Adipose tissue (tissue), 3 donors: ENCODE measurements around the gene SLC22A1. TPM values are rescaled to one million over a fixed set of nuclear protein-coding genes. Genes with fewer than 3 reads are reported as not detected.

Source experiments
- H3K27ac ChIP-seq: one replicate; pipeline ENCODE4 v1.5.1; 2013; ENCODE audit warnings: low read depth, low read length
- WGBS, 3 donors: extraction: QIAGEN DNeasy Blood & Tissue Kit; methylation state at CpG; one replicate each; pipeline ENCODE4 v1.1.7; 2013; 5-methylcytosine and 5-hydroxymethylcytosine counted together
- polyA plus RNA-seq, 3 donors: library from polyadenylated mRNA; stranded (reverse); fragments of 200-250 nt; gene quantifications; one replicate each; pipeline ENCODE4 v1.2.3, GENCODE V29; 2013
- donor health status: healthy with polysubstance abuse.
- donor health status: Bipolar disorder and iron deficiency.
- donor health status: healthy.

Gene SLC22A1
- polyA plus RNA-seq, 3 donors: 0.15 to 0.56 (median 0.55) TPM

DNA sequence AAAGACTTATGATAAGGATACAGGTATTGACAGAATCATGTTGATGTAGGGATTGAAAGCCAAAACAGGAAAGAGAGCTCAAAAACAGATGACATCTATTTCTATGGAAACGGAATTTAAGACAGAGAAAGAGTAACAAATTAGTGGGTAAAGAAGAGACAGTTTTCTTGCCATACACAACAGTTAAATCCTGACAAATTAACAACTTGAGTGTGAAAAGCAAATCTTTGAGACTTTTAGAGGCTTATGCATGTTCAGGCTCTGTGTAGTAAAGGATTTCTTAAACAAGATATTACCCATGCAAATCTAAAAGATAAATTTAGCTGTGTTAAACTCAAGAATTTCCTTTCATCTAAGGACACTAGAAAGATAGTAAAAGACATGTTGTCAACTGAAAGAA, 68.5 kb downstream of the SLC22A1 start:
- WGBS, 3 donors: 66 to 93% (median 72%) methylated on average over 1 of the region's 1 CpG
- no peak overlapping the region for H3K27ac ChIP-seq

DNA sequence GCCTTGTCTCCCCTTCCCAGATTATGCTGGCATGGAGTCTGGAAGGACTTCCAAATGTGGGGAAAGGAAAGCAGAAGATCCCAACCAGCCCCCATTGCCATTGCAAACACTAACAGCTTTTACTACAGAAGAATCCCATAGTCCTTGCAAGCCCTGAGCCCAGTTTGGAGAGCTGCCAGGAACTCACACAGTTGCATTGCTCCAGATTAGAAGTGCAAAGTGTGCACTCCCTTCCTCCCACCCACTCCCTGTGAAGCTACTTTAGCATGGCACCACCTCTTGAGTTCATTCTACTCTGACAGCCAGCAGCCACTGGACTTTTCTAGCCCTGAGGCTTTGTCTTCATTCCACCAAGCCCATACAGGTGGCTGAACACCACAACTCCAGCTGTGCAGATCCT, 69.4 kb downstream of the SLC22A1 start:
- H3K27ac ChIP-seq: no peak overlapping the region

DNA sequence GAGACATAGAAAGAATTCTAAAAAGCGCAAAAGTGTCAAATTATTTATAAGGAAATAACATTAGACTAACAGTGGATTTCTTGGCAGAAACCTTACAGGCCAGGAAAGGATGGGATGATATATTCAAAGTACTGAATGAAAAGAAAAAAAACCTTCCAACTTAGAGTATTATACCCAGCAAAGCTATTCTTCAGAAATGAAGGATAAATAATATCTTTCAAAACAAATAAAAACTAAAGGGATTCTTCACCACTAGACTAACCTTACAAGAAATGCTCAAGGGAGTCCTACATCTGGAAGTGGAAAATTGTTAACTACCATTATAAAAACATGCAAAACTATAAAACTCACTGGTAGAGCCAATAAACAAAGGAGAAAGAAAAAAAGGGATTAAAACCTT, 71.2 kb downstream of the SLC22A1 start:
- WGBS, 3 donors: 98 to 100% (median 100%) methylated on average over 1 of the region's 1 CpG
- H3K27ac ChIP-seq: no peak overlapping the region

DNA sequence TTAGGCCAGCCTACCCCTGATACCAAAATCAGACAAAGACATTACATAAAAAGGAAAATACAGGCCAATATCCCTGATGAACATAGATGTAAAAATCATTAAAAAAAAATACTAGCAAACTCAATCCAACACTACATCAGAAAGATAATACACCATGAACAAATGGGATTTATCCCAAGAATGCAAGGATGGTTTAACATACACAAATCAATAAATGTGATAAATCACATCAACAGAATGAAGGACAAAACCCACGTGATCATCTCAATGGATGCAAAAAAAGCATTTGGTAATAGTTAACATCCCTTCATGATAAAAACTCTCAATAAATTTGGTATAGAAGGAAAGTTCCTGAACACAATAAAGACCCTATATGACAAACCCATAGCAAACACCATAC, 73.2 kb downstream of the SLC22A1 start:
- WGBS, 3 donors: 63 to 76% (median 72%) methylated on average over 1 of the region's 1 CpG

DNA sequence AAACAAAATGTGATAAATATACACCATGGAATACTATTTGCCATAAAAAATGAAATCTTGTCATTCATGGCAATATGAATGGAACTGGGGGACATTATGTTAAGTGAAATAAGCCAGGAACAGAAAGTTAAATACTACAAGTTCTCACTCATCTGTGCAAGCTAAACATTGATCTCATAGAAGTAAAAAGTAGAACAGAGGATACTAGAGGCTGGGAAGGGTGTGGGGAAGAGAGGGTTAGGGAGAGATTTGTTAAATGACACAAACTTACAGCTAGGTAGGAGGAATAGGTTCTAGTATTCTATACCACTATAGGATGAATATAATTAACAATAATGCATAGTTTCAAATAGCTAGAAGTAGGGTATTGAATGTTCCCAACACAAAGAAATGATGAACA, 76.0 kb downstream of the SLC22A1 start:
- H3K27ac ChIP-seq: no peak overlapping the region

More for the DNA sequence above, 73.2 kb downstream of the SLC22A1 start:
- no peak overlapping the region for H3K27ac ChIP-seq

DNA sequence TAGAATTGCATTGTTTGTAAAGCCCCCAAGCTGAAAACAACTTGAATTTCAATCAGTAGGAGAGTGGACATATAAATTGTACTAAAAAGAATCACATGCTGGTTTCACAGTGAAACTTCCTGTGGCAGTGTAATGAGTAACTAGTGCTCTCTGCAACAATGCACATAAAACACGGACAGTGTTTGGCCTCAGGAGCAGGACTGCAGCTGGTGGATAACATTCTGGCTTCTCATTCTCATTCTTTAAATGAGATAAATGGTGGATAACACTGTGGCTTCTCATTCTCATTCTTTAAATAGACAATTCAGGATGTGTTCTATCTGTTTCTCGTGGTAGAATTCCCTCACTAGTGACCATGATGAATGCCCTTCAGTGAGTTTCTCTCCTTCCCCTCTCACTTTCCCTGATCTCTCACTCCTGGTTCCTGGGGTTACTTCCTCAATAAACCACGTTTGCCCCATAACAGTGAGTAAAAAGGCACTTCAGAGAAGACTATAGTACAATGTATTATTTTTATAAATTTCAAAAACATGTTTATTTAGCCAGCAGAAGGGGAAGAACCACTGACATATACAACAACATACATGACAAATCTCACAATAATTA, 77.1 kb downstream of the SLC22A1 start:
- H3K27ac ChIP-seq: no peak overlapping the region
- 9 to 19% (median 13%) methylated on average over 3 of the region's 3 CpGs for WGBS, 3 donors

DNA sequence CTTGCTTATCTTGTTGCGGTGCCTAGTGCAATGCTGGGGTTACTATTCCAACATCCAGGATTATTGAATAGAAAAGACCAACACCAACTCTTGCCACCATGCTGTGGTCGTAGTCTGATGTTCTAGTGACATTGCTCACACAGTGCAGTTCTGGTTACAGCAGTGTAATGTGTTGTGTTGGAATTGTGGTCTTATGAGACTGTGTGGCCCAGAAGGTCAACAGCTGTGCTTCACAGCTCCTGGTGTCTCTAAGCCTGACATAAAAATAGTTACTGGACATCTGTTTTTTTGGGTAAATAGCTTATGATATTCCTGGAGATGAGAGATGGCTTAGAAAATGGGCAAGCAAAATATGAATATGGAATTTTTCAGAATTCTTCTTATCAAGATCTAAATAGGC, 79.4 kb downstream of the SLC22A1 start:
- 80 to 93% (median 84%) methylated on average over 2 of the region's 2 CpGs for whole genome bisulfite sequencing, 3 donors
- no peak overlapping the region for H3K27ac ChIP-seq

DNA sequence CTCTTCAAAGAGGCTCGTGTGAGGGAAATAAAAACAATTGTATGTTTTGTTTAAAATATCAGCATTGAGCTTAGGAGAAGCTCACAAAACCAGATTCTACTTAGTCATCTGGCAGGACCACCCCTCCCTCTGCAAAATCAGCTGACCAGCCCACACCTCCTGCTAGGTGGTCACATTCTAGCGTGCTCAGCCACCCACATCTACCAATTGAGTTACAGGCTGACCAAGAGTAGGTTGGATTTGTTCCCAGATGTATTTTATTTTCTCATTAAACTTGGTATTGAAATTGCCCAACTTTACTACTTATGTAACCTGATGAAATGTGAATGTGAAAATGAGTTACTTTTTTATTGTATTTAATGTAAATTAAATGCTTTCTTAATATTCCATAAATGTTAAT, 80.8 kb downstream of the SLC22A1 start:
- 53 to 63% (median 56%) methylated on average over 2 of the region's 2 CpGs for WGBS, 3 donors
- H3K27ac ChIP-seq: no peak overlapping the region

DNA sequence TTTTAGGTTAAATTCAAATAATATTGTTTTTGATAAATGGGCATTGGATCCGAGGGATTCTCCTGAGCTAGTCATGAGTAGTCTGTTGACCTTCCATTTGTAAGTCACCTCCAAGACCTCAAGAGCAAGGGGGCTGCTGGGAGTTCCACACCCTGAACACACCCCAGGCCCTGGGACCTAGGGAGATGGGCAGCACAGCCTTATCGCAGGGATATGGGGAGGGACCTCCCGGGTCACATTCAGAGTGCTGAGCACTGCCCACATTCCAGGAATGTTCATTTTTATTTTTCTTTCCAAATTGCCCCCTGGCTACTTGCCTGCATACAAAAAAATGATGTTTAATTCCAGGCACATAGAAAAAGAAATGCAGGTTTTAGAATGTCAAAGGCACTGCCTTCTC, 81.5 kb downstream of the SLC22A1 start:
- no peak overlapping the region for H3K27ac ChIP-seq
- 64 to 85% (median 74%) methylated on average over 3 of the region's 3 CpGs for WGBS, 3 donors

DNA sequence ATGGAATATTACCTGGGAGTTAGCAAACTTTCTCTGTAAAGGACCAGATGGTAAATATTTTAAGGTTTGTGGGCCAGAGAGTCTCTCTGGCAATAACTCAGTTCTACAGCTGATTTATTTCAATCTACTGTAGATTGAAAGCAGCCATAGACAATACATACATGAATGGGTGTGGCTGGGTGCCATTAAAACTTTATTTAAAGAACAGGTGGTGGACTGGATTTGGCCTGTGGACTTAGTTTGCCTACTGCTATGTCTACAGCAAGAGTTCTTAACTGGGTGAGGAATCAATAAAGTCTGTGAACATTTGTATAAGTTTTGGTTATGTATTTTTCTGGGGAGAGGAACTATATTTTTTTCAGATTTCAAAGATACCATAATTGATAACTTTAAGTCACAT, 81.9 kb downstream of the SLC22A1 start:
- H3K27ac ChIP-seq: no peak overlapping the region

DNA sequence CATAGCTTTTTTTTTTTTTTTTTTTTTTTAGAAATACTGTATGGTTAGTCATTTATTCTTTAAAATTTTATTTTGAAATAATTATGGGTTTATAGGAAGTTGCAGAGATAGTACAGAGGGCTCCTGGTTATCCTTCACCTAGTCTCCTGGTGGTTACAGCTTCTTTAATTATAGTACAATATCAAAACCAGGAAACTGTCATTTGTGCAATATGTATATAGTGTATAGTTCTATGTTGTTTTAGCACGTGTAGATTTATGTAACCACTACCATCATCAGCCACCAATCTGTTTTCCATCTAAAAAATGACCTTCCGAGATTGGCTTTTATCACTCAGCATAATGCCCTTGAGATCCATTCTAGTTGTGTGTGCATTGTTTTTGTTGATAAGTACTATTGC, 82.3 kb downstream of the SLC22A1 start:
- WGBS, 3 donors: 76 to 81% (median 78%) methylated on average over 2 of the region's 2 CpGs
- no peak overlapping the region for H3K27ac ChIP-seq

DNA sequence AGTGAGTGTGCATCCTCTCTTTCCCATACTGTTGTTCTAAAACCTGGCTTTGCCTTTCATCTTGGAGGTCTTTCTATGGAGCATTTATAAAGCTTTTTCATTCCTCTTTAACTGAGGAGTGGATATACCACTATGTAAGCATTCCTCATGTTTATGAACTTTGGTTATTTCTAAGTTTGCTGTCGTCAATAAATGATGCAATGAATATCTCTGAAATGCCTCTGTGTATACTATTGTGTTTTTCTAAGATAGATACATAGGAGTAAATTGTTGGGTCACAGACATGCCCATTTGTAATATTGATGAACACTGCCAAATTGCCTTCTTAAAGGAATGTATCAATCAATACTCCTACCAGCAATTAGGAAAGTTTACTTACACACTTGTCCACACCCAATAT, 83.1 kb downstream of the SLC22A1 start:
- no peak overlapping the region for H3K27ac ChIP-seq
- 81 to 91% (median 89%) methylated on average over 1 of the region's 1 CpG for WGBS, 3 donors

DNA sequence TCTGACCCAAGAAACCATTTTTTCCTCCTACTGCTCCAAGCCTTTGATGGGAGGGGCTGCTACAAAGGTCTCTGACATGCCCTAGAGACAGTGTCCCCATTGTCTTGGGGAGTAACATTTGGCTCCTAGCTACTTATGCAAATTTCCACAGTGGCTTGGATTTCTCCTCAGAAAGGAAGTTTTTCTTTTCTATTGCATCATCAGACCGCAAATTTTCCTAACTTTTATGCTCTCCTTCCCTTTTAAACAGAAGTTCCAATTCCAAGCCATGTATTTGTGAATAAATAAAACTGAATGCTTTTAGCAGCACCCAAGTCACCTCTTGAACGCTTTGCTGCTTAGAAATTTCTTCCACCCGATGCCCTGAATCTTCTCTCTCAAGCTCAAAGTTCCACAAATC, 86.0 kb downstream of the SLC22A1 start:
- 75 to 77% (median 76%) methylated on average over 3 of the region's 3 CpGs for WGBS, 3 donors
- H3K27ac ChIP-seq: no peak overlapping the region

Other genes with a start within 250 kb of the SLC22A1 start
- under 1 TPM in 1 of 3 donors, not detected in 2; under 0.01 TPM for gene MAS1, start 230.8 kb upstream of the SLC22A1 start, polyA plus RNA-seq
- gene IGF2R, start 152.7 kb upstream of the SLC22A1 start, polyA plus RNA-seq: 10 to 100 TPM; 13.8 to 30.6 (median 14.2) TPM
- under 1 TPM in 1 of 3 donors, not detected in 2; 0.11 TPM for gene SLC22A2, start 137.0 kb downstream of the SLC22A1 start, polyA plus RNA-seq
- 10 to 100 TPM in 1 of 3 donors, 1 to 10 TPM in 2; 2.8 to 11.3 (median 2.9) TPM for gene SLC22A3, start 226.6 kb downstream of the SLC22A1 start, polyA plus RNA-seq